ENCODE results near the gene ZNF576.

The ZNF576 gene

GRCh38 chr19:43563816-43564457 lies 32.5 kb upstream of the ZNF576 start:
- no peak for DNase-seq (ENCODE audit: extremely low read depth, low read depth)
- no peak for TF ChIP-seq CTCF (IDR thresholded peaks at IDR 0.05; ENCODE audit: low read depth, low read length)

GRCh38 chr19:43564800-43565199 lies 31.6 kb upstream of the ZNF576 start:
- no peak for DNase-seq (ENCODE audit: extremely low read depth, low read depth)
- no peak for TF ChIP-seq CTCF (IDR thresholded peaks at IDR 0.05; ENCODE audit: low read depth, low read length)

GRCh38 chr19:43569657-43570056 lies 26.7 kb upstream of the ZNF576 start:
- no peak for TF ChIP-seq CTCF (IDR thresholded peaks at IDR 0.05; ENCODE audit: low read depth, low read length)

GRCh38 chr19:43570174-43570791 lies 26.1 kb upstream of the ZNF576 start:
- DNase-seq (ENCODE audit: extremely low read depth, low read depth) = no peak
- no peak for TF ChIP-seq CTCF (IDR thresholded peaks at IDR 0.05; ENCODE audit: low read depth, low read length)

More at GRCh38 chr19:43569657-43570056, 26.7 kb upstream of the ZNF576 start:
- no peak for DNase-seq (ENCODE audit: extremely low read depth, low read depth)

- no peak for DNase-seq (ENCODE audit: extremely low read depth, low read depth)
- no peak for TF ChIP-seq CTCF (IDR thresholded peaks at IDR 0.05; ENCODE audit: low read depth, low read length)
Measured at GRCh38 chr19:43572171-43572588, 24.2 kb upstream of the ZNF576 start.

GRCh38 chr19:43574424-43575155 lies 21.8 kb upstream of the ZNF576 start:
- DNase-seq (ENCODE audit: extremely low read depth, low read depth) = no peak
- no peak for TF ChIP-seq CTCF (IDR thresholded peaks at IDR 0.05; ENCODE audit: low read depth, low read length)
